Renal cortical epithelial cell (primary cell): Measurements from ENCODE around the gene APRT. TPM values are rescaled to one million over a fixed set of nuclear protein-coding genes. Genes with fewer than 3 reads are reported as not detected.
"Not testable (repeated sequence)": the region's sequence is repeated elsewhere in the genome, so short reads cannot be mapped to it uniquely, and the experiment has no call there.

Experiments
- DNase-seq: peaks from one replicate; pipeline ENCODE4 v3.0.0-alpha.2; 2011; ENCODE audit warnings: low read depth
- total RNA-seq: library from RNA; depleted of rRNA; stranded (reverse); fragments of >200 nt; gene quantifications from 2 replicates; pipeline ENCODE4 v1.2.3, GENCODE V29; 2014

Gene APRT
- total RNA-seq, 1 donor from 2014 or later, result 55.4 TPM

- not testable (repeated sequence) for DNase-seq
These were observed 23.0 kb downstream of the APRT start for GRCh38 chr16:88788749-88789148.

- DNase-seq, result no peak
These were observed 24.0 kb downstream of the APRT start for GRCh38 chr16:88787579-88788314.

GRCh38 chr16:88785106-88785924 lies 26.4 kb downstream of the APRT start, which contains the start of gene PIEZO1:
Gene PIEZO1, minus strand, starts transcription at chr16:88785220. Its CDS starts 256 bp downstream, at chr16:88784964.
- no peak for DNase-seq

- DNase-seq, result no peak
These were observed 26.9 kb downstream of the APRT start for GRCh38 chr16:88784856-88785105.

- DNase-seq, result peak; percentile 42
These were observed 27.5 kb downstream of the APRT start for GRCh38 chr16:88784074-88784855.

- DNase-seq, result peak; percentile 24
These were observed 28.2 kb downstream of the APRT start for GRCh38 chr16:88783391-88784073.

GRCh38 chr16:88782454-88783390 lies 29.0 kb downstream of the APRT start:
- peak; percentile 56 for DNase-seq

GRCh38 chr16:88781140-88782077 lies 30.3 kb downstream of the APRT start:
- DNase-seq, result no peak

GRCh38 chr16:88780142-88781062 lies 31.3 kb downstream of the APRT start:
- no peak for DNase-seq

GRCh38 chr16:88779406-88780141 lies 32.2 kb downstream of the APRT start:
- DNase-seq, result no peak

- no peak for DNase-seq
These were observed 33.1 kb downstream of the APRT start for GRCh38 chr16:88778541-88779065.

GRCh38 chr16:88778271-88778525 lies 33.5 kb downstream of the APRT start:
- DNase-seq, result no peak

GRCh38 chr16:88777471-88778270 lies 34.1 kb downstream of the APRT start:
- DNase-seq, result no peak

GRCh38 chr16:88775825-88776224 lies 35.9 kb downstream of the APRT start:
- no peak for DNase-seq

GRCh38 chr16:88774544-88775393 lies 37.0 kb downstream of the APRT start:
- DNase-seq, result no peak

- peak; percentile 29 for DNase-seq
These were observed 37.9 kb downstream of the APRT start for GRCh38 chr16:88773812-88774291.
